WERI-Rb-1 (cell line): ENCODE measurements around the gene SMCO4.

Source experiments
- DNase-seq: peaks from one replicate; pipeline ENCODE4 v3.0.0-alpha.2; 2020
- H3K27ac ChIP-seq: fragments of 250-450 bp; sonication (Bioruptor Pico); 2 replicates; pipeline ENCODE4 v1.5.1; 2020; ENCODE audit warnings: mild to moderate bottlenecking, moderate library complexity
- H3K27me3 ChIP-seq: fragments of 250-450 bp; sonication (Bioruptor Pico); 2 replicates; pipeline ENCODE4 v1.5.1; 2021; ENCODE audit warnings: mild to moderate bottlenecking, low read depth, moderate library complexity; ENCODE audit not compliant: insufficient read depth, severe bottlenecking
- H3K36me3 ChIP-seq: fragments of 250-450 bp; sonication (Bioruptor Pico); 2 replicates; pipeline ENCODE4 v1.5.1; 2020; ENCODE audit warnings: mild to moderate bottlenecking, moderate library complexity
- H3K4me3 ChIP-seq: 2 replicates; pipeline ENCODE4 v1.5.1; 2011; ENCODE audit warnings: low read depth, mild to moderate bottlenecking, control low read depth, low read length
- H3K9me3 ChIP-seq: fragments of 250-450 bp; sonication (Bioruptor Pico); 2 replicates; pipeline ENCODE4 v1.5.1; 2021; ENCODE audit warnings: mild to moderate bottlenecking, moderate library complexity; ENCODE audit not compliant: severe bottlenecking
- CTCF ChIP-seq: IDR thresholded peaks from 2 replicates; pipeline ENCODE4 v1.5.1; 2011; ENCODE audit warnings: low read depth, mild to moderate bottlenecking, control low read depth, inconsistent platforms, low read length

Gene SMCO4

GRCh38 chr11:93510196-93510873 is 32.9 kb downstream of the SMCO4 start:
- DNase-seq: no peak
- peaks cover 2% of the 10 kb centered on the region for H3K9me3 ChIP-seq
- H3K27me3 ChIP-seq: no peaks in the 10 kb centered on the region
- H3K4me3 ChIP-seq: no peak overlapping the region
- TF ChIP-seq CTCF: no peak
- H3K27ac ChIP-seq: no peak overlapping the region
- H3K36me3 ChIP-seq: no peaks in the 10 kb centered on the region

GRCh38 chr11:93507517-93507916 is 35.7 kb downstream of the SMCO4 start:
- Histone ChIP-seq H3K4me3 (no peak overlapping the region), H3K27ac (no peak overlapping the region), H3K36me3 (no peaks in the 10 kb centered on the region; the same call in 1 of the 2 replicates), H3K27me3 (no peaks in the 10 kb centered on the region), H3K9me3 (peaks cover 2% of the 10 kb centered on the region)
- DNase-seq: no peak
- no peak for TF ChIP-seq CTCF

GRCh38 chr11:93505703-93506102 is 37.5 kb downstream of the SMCO4 start:
- DNase-seq: no peak
- TF ChIP-seq CTCF: no peak
- peaks cover 2% of the 10 kb centered on the region for H3K9me3 ChIP-seq
- no peak overlapping the region for H3K27ac ChIP-seq
- H3K27me3 ChIP-seq: no peaks in the 10 kb centered on the region
- no peak overlapping the region for H3K4me3 ChIP-seq
- H3K36me3 ChIP-seq: no peaks in the 10 kb centered on the region; the same call in 1 of the 2 replicates

GRCh38 chr11:93504110-93505095 is 38.8 kb downstream of the SMCO4 start:
- H3K9me3 ChIP-seq: peaks cover 2% of the 10 kb centered on the region
- H3K4me3 ChIP-seq: no peak overlapping the region
- TF ChIP-seq CTCF: no peak
- H3K27me3 ChIP-seq: no peaks in the 10 kb centered on the region
- DNase-seq: no peak
- H3K27ac ChIP-seq: no peak overlapping the region
- no peaks in the 10 kb centered on the region; the same call in 1 of the 2 replicates for H3K36me3 ChIP-seq

GRCh38 chr11:93501856-93502255 is 41.3 kb downstream of the SMCO4 start:
- H3K36me3 ChIP-seq: peaks cover 3% of the 10 kb centered on the region
- peak; percentile 50 for DNase-seq
- no peak overlapping the region for H3K4me3 ChIP-seq
- no peaks in the 10 kb centered on the region for H3K27me3 ChIP-seq
- H3K27ac ChIP-seq: no peak overlapping the region
- no peak for TF ChIP-seq CTCF
- H3K9me3 ChIP-seq: no peaks in the 10 kb centered on the region
